HepG2 (cell line): ENCODE data around the gene ZNF281. TPM values are rescaled to one million over a fixed set of nuclear protein-coding genes. Genes with fewer than 3 reads are reported as not detected.
A peak's percentile ranks its signal among the peaks of the same experiment; 100 is the strongest.

ENCODE experiments used
- ATAC-seq: fragments of 200-7000 bp; cut with Tn5 transposase; 3 replicates; pipeline ENCODE4 v1.9.1; 2020; ENCODE audit warnings: mild to moderate bottlenecking, moderate library complexity
- BruUV-seq: library from RNA; stranded (reverse); fragments of 400-500 nt; replicated peaks from 2 replicates; lab custom pipeline; 2021; lab: Mats Ljungman, UMichigan
- CTCF ChIA-PET: fragments of 300-600 bp; formaldehyde crosslinking; extraction: SDS; loops from one replicate; lab custom pipeline; 2021; ENCODE audit warnings: low total read pairs, inconsistent platforms, low intra/inter-chr PET ratio; lab: Yijun Ruan, JAX
- POLR2A ChIA-PET: fragments of 350-600 bp; sonication (Branson Sonifier 250); formaldehyde crosslinking; loops from one replicate; lab custom pipeline; 2020; ENCODE audit warnings: antibody characterized with exemption, inconsistent platforms; lab: Yijun Ruan, JAX
- DNase-seq: peaks from one replicate; pipeline ENCODE4 v3.0.0-alpha.2; 2015; ENCODE audit warnings: low spot score
- FAIRE-seq: peaks from 3 replicates; lab custom pipeline; 2011; peaks lifted over from hg19 to GRCh38; lab: Jason Lieb, UNC
- H2AFZ ChIP-seq: one replicate; pipeline ENCODE4 v1.6.1; 2011; ENCODE audit warnings: low read length, inconsistent platforms
- H3K27ac ChIP-seq: fragments of 300-600 bp; 3 replicates; pipeline ENCODE4 v1.8.0; 2011; ENCODE audit warnings: mixed run types, mild to moderate bottlenecking, mixed read lengths, low read length, inconsistent platforms; ENCODE audit not compliant: insufficient read depth; ENCODE audit errors: extremely low read length
- H3K27me3 ChIP-seq, 2 experiments: fragments of 200-600 bp in 1 of 2; 2 replicates in 1 of 2; 3 replicates in 1 of 2; pipeline versions ENCODE4 v1.6.0 to v1.8.0; 2011; ENCODE audit warnings: low read length in 2 of 2, mild to moderate bottlenecking in 2 of 2, moderate library complexity in 2 of 2, inconsistent platforms in 1 of 2; ENCODE audit not compliant: insufficient read depth in 2 of 2, control insufficient read depth in 1 of 2
- H3K36me3 ChIP-seq, 2 experiments: fragments of 200-600 bp in 1 of 2; replicated peaks in 1 of 2; 2 replicates in 1 of 2; 3 replicates in 1 of 2; pipeline versions ENCODE4 v1.5.1 to v1.8.0; 2011; ENCODE audit warnings: low read length in 2 of 2, inconsistent platforms in 1 of 2; ENCODE audit not compliant: insufficient read depth in 2 of 2, control insufficient read depth in 1 of 2
- H3K4me1 ChIP-seq: 2 replicates; pipeline ENCODE4 v1.5.1; 2012; ENCODE audit warnings: low read length, inconsistent platforms; ENCODE audit not compliant: insufficient read depth
- H3K4me2 ChIP-seq: 2 replicates; pipeline ENCODE4 v1.6.0; 2011; ENCODE audit warnings: low read depth, low read length, inconsistent platforms
- H3K4me3 ChIP-seq, 3 experiments: fragments of 200-600 bp in 1 of 3; sonication (generic), shearing (Covaris generic) in 1 of 3; replicated peaks in 1 of 3; 2 replicates each; pipeline ENCODE4 v1.5.1; 2011 to 2016; ENCODE audit warnings: low read length in 3 of 3, inconsistent platforms in 2 of 3, low read depth in 2 of 3, mild to moderate bottlenecking in 2 of 3, control low read depth in 1 of 3, mixed read lengths in 1 of 3; ENCODE audit not compliant: insufficient read depth in 1 of 3
- H3K79me2 ChIP-seq: one replicate; pipeline ENCODE4 v1.6.1; 2011; ENCODE audit warnings: low read length, inconsistent platforms; ENCODE audit not compliant: insufficient read depth
- H3K9ac ChIP-seq: 2 replicates; pipeline ENCODE4 v1.6.0; 2011; ENCODE audit warnings: mild to moderate bottlenecking, low read depth, low read length, inconsistent platforms; ENCODE audit not compliant: insufficient read depth
- H3K9me3 ChIP-seq: 2 replicates; pipeline ENCODE4 v1.5.1; 2012; ENCODE audit warnings: mild to moderate bottlenecking, low read length
- H4K20me1 ChIP-seq: 2 replicates; pipeline ENCODE4 v1.6.0; 2011; ENCODE audit warnings: inconsistent platforms, mild to moderate bottlenecking, low read length, moderate library complexity; ENCODE audit not compliant: insufficient read depth
- AHR ChIP-seq: IDR thresholded peaks from 2 replicates; pipeline ENCODE4 v1.6.1; 2018; ENCODE audit warnings: missing genetic modification reagents, missing compliant biosample characterization
- ATAD3A ChIP-seq: sonication (generic); formaldehyde crosslinking; IDR thresholded peaks from 2 replicates; pipeline ENCODE4 v1.4.0; 2020; ENCODE audit warnings: missing genetic modification reagents
- IRX3 ChIP-seq: sonication (generic); formaldehyde crosslinking; IDR thresholded peaks from 2 replicates; pipeline ENCODE4 v1.8.1; 2023; ENCODE audit warnings: mild to moderate bottlenecking, low read depth, missing genetic modification reagents, borderline replicate concordance
- RBFOX2 ChIP-seq: fragments of 200-400 bp; formaldehyde crosslinking; IDR thresholded peaks from 2 replicates; pipeline ENCODE4 v1.6.1; 2017; ENCODE audit warnings: low read depth, mild to moderate bottlenecking, low read length
- ZNF569 ChIP-seq: sonication (generic); formaldehyde crosslinking; IDR thresholded peaks from 2 replicates; pipeline ENCODE4 v1.5.0; 2020; ENCODE audit warnings: mild to moderate bottlenecking, missing genetic modification reagents, moderate library complexity, borderline replicate concordance
- ZNF839 ChIP-seq: sonication (generic); formaldehyde crosslinking; IDR thresholded peaks from 2 replicates; pipeline ENCODE4 v1.4.0; 2020; ENCODE audit warnings: missing genetic modification reagents, mild to moderate bottlenecking, borderline replicate concordance
- WGBS: methylation state at CpG from one replicate; pipeline ENCODE4 v1.1.6; 2017; ENCODE audit warnings: low lambda C conversion rate; 5-methylcytosine and 5-hydroxymethylcytosine counted together
- in situ Hi-C: cut with HindIII; loops from 2 replicates; pipeline ENCODE4 v1.10.0; 2017; ENCODE audit warnings: low pct_unique_long_range_greater_than_20kb; ENCODE audit not compliant: extremely low pct_ligation_motif_present
- intact Hi-C: fragments of 100-400 bp; cut with micrococcal nuclease; formaldehyde crosslinking; loops from one replicate; pipeline ENCODE4 v1.10.0; 2022; ENCODE audit not compliant: unreplicated experiment
- polyA plus RNA-seq, 8 experiments: library from polyadenylated mRNA; depleted of rRNA in 3 of 8; stranded (reverse) in 7 of 8; unstranded in 1 of 8; fragments of >200 nt; fragmentation: Illumina TruSeq in 4 of 8; extraction: Trizol in 4 of 8; gene quantifications; 2 replicates each; pipeline versions ENCODE4 v1.2.1 to v1.2.3, GENCODE V29; 2011 to 2016; ENCODE audit warnings: low read depth in 4 of 8, missing spikeins in 1 of 8, mixed read lengths in 1 of 8; ENCODE audit not compliant: insufficient read depth in 1 of 8
- total RNA-seq, 5 experiments: library from RNA; depleted of rRNA; stranded (reverse); fragments of >200 nt; fragmentation: Illumina TruSeq; extraction: Trizol; gene quantifications; 2 replicates each; pipeline ENCODE4 v1.2.3, GENCODE V29; 2016; ENCODE audit warnings: low read depth in 1 of 5
- TF ChIP-seq, protein P1 (sequence below): fragments of 450-650 bp; IDR thresholded peaks from 2 replicates; pipeline ENCODE4 v1.6.1; 2016

ZNF281 gene
- total and polyA plus RNA-seq, 2 of the 13 experiments (the other 11 are each of a cell fraction or from before 2014, with no cell fraction given): 7.7 to 20.6 TPM

GRCh38 chr1:200401708-200402107 is 8.1 kb downstream of the ZNF281 start (continued):
- TF ChIP-seq ATAD3A (CRISPR knock-in tag): no peak
- no peak for TF ChIP-seq ZNF569

- TF ChIP-seq, protein P1, sequence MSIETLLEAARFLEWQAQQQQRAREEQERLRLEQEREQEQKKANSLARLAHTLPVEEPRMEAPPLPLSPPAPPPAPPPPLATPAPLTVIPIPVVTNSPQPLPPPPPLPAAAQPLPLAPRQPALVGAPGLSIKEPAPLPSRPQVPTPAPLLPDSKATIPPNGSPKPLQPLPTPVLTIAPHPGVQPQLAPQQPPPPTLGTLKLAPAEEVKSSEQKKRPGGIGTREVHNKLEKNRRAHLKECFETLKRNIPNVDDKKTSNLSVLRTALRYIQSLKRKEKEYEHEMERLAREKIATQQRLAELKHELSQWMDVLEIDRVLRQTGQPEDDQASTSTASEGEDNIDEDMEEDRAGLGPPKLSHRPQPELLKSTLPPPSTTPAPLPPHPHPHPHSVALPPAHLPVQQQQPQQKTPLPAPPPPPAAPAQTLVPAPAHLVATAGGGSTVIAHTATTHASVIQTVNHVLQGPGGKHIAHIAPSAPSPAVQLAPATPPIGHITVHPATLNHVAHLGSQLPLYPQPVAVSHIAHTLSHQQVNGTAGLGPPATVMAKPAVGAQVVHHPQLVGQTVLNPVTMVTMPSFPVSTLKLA: no peak
- TF ChIP-seq RBFOX2 (peak; percentile 26; the same call in 1 of the 2 replicates), ZNF839 (no peak), IRX3 (CRISPR knock-in tag) (no peak), AHR (no peak)
- H2AFZ ChIP-seq: no peak overlapping the region
- no peak overlapping the region for H3K9ac ChIP-seq
- H3K36me3 ChIP-seq: peaks cover 0 to 6% of the 10 kb centered on the region in 2 experiments; a peak in 2 of 5 replicates
- WGBS: 90% methylated on average over 2 of the region's 2 CpGs
- H3K4me1 ChIP-seq: peaks cover 55% of the 10 kb centered on the region
- in situ Hi-C loops: no loop called here
- H3K27ac ChIP-seq: no peak overlapping the region
- FAIRE-seq: no peak
- intact Hi-C loops: no loop called here
- H4K20me1 ChIP-seq: peaks cover 3% of the 10 kb centered on the region; the same call in 1 of the 2 replicates
- H3K79me2 ChIP-seq: peaks cover 42% of the 10 kb centered on the region
- peak overlapping the region; percentile 2; the same call in 1 of the 2 replicates for H3K4me2 ChIP-seq
- no TSS peak for BruUV-seq
- no peaks in the 10 kb centered on the region for H3K9me3 ChIP-seq
- no peak for ATAC-seq
- H3K4me3 ChIP-seq: no peak overlapping the region
- POLR2A ChIA-PET: no interaction called here
- no peaks in the 10 kb centered on the region for H3K27me3 ChIP-seq
- CTCF ChIA-PET: no interaction called here
- no peak for DNase-seq
These were observed 8.6 kb downstream of the ZNF281 start for GRCh38 chr1:200401263-200401662.
